Calu3 (cell line): ENCODE data around the gene MAP3K10. TPM values are rescaled to one million over a fixed set of nuclear protein-coding genes. Genes with fewer than 3 reads are reported as not detected.

Source experiments
- BruUV-seq: library from RNA; stranded (reverse); fragments of 400-500 nt; replicated peaks from 2 replicates; lab custom pipeline; 2021; lab: Mats Ljungman, UMichigan
- CTCF ChIA-PET: fragments of 300-600 bp; sonication (Branson Sonifier 250); formaldehyde crosslinking; loops from one replicate; lab custom pipeline; 2022; ENCODE audit warnings: antibody characterized with exemption; lab: Charles Lee
- DNase-seq: peaks from one replicate; pipeline ENCODE4 v3.0.0; 2022
- H3K27ac Mint-ChIP-seq: one replicate; pipeline ENCODE4 v1.8.0; 2022; ENCODE audit warnings: mixed read lengths; ENCODE audit not compliant: unreplicated experiment
- H3K27me3 Mint-ChIP-seq: one replicate; pipeline ENCODE4 v1.8.0; 2022; ENCODE audit warnings: mixed read lengths; ENCODE audit not compliant: unreplicated experiment
- H3K36me3 Mint-ChIP-seq: one replicate; pipeline ENCODE4 v1.8.0; 2022; ENCODE audit warnings: mild to moderate bottlenecking, moderate library complexity, mixed read lengths; ENCODE audit not compliant: insufficient read depth, unreplicated experiment
- H3K4me1 Mint-ChIP-seq: one replicate; pipeline ENCODE4 v1.8.0; 2022; ENCODE audit warnings: mild to moderate bottlenecking, low read depth, mixed read lengths; ENCODE audit not compliant: unreplicated experiment
- H3K4me3 Mint-ChIP-seq: one replicate; pipeline ENCODE4 v1.8.0; 2022; ENCODE audit warnings: mild to moderate bottlenecking, low read depth, moderate library complexity, mixed read lengths; ENCODE audit not compliant: unreplicated experiment
- H3K9me3 Mint-ChIP-seq: one replicate; pipeline ENCODE4 v1.8.0; 2022; ENCODE audit warnings: low read depth, mixed read lengths; ENCODE audit not compliant: unreplicated experiment
- intact Hi-C: fragments of 100-400 bp; cut with micrococcal nuclease; formaldehyde crosslinking; loops from one replicate; pipeline ENCODE4 v1.10.0; 2022; ENCODE audit not compliant: unreplicated experiment
- total RNA-seq: library from RNA; stranded (reverse); gene quantifications from 2 replicates; pipeline ENCODE4 v1.2.3, GENCODE V29; 2022
- TF ChIP-seq, protein P1 (sequence below): fragments of 200-600 bp; IDR thresholded peaks from one replicate; pipeline ENCODE4 v1.8.0; 2022; ENCODE audit warnings: antibody characterized with exemption; ENCODE audit not compliant: unreplicated experiment

The MAP3K10 gene
- total RNA-seq, 1 experiment from 2014 or later, result 30.5 TPM

DNA sequence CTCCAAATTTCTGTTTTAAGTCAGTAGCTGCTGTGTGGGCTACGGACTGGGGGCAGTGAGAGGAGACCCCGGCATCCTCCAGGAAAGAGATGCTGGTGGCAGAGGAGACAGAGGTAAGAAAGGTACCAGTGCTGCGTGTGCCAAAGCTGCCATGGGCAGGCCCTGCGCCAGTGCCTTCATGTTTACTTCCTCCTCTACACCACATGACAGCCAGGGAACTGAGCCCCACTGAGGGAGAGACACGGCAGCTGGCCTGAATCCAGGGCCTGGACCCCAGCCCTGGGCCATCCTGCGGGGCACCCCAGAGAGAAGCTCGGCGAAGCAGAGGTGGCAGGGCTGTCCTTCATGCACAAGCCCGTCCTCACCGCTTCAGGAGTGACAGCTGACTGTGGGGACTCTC lies 58.0 kb downstream of the MAP3K10 start:
- peaks cover 21% of the 10 kb centered on the region for H3K36me3 Mint-ChIP-seq
- H3K9me3 Mint-ChIP-seq, result no peaks in the 10 kb centered on the region
- intact Hi-C loops, result no loop called here
- no peaks in the 10 kb centered on the region for H3K27me3 Mint-ChIP-seq
- CTCF ChIA-PET, result no interaction called here
- TF ChIP-seq, protein P1, sequence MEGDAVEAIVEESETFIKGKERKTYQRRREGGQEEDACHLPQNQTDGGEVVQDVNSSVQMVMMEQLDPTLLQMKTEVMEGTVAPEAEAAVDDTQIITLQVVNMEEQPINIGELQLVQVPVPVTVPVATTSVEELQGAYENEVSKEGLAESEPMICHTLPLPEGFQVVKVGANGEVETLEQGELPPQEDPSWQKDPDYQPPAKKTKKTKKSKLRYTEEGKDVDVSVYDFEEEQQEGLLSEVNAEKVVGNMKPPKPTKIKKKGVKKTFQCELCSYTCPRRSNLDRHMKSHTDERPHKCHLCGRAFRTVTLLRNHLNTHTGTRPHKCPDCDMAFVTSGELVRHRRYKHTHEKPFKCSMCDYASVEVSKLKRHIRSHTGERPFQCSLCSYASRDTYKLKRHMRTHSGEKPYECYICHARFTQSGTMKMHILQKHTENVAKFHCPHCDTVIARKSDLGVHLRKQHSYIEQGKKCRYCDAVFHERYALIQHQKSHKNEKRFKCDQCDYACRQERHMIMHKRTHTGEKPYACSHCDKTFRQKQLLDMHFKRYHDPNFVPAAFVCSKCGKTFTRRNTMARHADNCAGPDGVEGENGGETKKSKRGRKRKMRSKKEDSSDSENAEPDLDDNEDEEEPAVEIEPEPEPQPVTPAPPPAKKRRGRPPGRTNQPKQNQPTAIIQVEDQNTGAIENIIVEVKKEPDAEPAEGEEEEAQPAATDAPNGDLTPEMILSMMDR, result no peak
- H3K27ac Mint-ChIP-seq, result no peak overlapping the region
- no TSS peak for BruUV-seq
- no peak overlapping the region for H3K4me3 Mint-ChIP-seq
- DNase-seq, result no peak
- H3K4me1 Mint-ChIP-seq, result no peaks in the 10 kb centered on the region

DNA sequence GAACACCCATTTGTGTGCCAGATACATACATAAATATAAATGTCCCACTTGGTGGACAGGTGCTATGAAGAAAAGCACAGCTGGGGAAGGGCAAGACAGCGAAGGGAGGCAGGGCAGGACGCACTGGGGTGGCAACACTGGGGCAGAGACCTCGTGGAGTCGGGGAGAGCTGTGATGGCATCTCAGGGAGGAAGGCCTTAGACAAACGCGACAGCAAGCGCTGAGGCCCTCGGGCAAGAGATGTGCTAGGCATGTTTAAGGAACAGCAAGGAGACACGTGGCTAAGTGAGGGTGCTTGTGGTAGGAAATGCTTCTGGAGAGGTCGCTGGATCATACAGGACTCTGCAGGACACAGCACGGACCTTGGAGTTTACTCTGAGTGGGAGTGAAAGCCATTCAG lies 58.6 kb downstream of the MAP3K10 start:
- Mint-ChIP-seq H3K27me3 (no peaks in the 10 kb centered on the region), H3K4me1 (no peaks in the 10 kb centered on the region), H3K9me3 (no peaks in the 10 kb centered on the region), H3K4me3 (no peak overlapping the region), H3K27ac (no peak overlapping the region), H3K36me3 (peaks cover 26% of the 10 kb centered on the region)
- TF ChIP-seq, protein P1, result no peak
- BruUV-seq, result no TSS peak
- CTCF ChIA-PET, result no interaction called here
- DNase-seq, result no peak
- intact Hi-C loops, result no loop called here

DNA sequence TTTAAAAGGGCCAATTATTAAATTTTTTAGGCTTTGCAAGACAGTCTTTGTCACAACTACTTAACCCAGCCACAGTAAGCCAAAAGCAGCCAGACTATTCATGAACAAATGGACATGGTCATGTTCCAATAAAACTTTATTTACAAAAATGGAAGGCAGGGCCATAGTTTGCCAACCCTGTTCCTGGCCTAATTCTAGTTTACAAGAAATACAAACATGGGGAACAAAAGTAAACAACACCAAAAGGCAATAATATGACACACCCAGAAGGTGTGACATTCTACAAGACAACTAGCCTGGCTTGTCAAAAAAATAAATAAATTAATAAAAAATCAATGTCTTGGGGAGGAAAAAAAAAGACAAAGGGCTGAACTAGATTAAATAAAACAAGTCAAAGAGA lies 60.0 kb downstream of the MAP3K10 start:
- H3K4me3 Mint-ChIP-seq, result no peak overlapping the region
- BruUV-seq, result no TSS peak
- no peak overlapping the region for H3K27ac Mint-ChIP-seq
- TF ChIP-seq, protein P1, result no peak
- CTCF ChIA-PET, result no interaction called here
- DNase-seq, result no peak
- H3K36me3 Mint-ChIP-seq, result peaks cover 36% of the 10 kb centered on the region
- no peaks in the 10 kb centered on the region for H3K27me3 Mint-ChIP-seq
- intact Hi-C loops, result no loop called here
- H3K9me3 Mint-ChIP-seq, result no peaks in the 10 kb centered on the region
- H3K4me1 Mint-ChIP-seq, result peaks cover 11% of the 10 kb centered on the region

DNA sequence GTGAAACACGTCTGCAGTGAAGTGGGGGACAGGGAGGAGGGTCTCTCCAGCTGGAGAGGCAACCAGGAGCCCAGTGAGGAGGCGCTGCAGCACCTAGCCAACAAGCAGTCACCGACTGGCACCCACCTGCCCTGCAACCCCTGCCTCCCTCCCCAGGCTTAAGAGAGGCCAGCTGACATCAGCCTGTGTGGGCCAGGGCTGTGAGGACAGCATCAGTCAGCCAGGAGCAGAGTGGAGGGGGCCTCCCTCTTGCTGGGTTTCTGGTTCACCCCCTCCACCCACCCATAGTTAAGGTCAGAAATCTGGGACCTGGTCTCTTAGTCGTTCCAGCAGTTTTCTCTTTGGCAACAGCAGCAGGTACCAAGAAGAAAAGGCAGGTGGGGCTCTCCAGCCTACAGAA lies 60.8 kb downstream of the MAP3K10 start:
- intact Hi-C loops, result no loop called here
- DNase-seq, result no peak
- Mint-ChIP-seq H3K4me3 (no peak overlapping the region), H3K9me3 (no peaks in the 10 kb centered on the region), H3K36me3 (peaks cover 36% of the 10 kb centered on the region), H3K4me1 (peaks cover 18% of the 10 kb centered on the region), H3K27me3 (no peaks in the 10 kb centered on the region), H3K27ac (no peak overlapping the region)
- TF ChIP-seq, protein P1, result no peak
- no TSS peak for BruUV-seq
- CTCF ChIA-PET, result no interaction called here
